Measurements from ENCODE around the gene RIBC1. TPM values are rescaled to one million over a fixed set of nuclear protein-coding genes. Genes with fewer than 3 reads are reported as not detected.
"Not testable (repeated sequence)": the region's sequence is repeated elsewhere in the genome, so short reads cannot be mapped to it uniquely, and the experiment has no call there.

The RIBC1 gene
- total RNA-seq, 2 donors from 2014 or later = 1.5 to 1.6 TPM

- H3K4me1 Mint-ChIP-seq = peaks cover 23% of the 10 kb centered on the region
- H3K9me3 ChIP-seq (ENCODE audit: control insufficient read depth, low read length, poor library complexity, severe bottlenecking); H3K27ac Mint-ChIP-seq; DNase-seq; H3K27me3 Mint-ChIP-seq; H3K36me3 Mint-ChIP-seq (ENCODE audit: low read depth); ATAC-seq: not testable (repeated sequence)
- H3K4me3 Mint-ChIP-seq = peak overlapping the region; percentile 41
These were observed 2.3 kb upstream of the RIBC1 start for GRCh38 chrX:53420351-53420750.

- DNase-seq = no peak
- Mint-ChIP-seq H3K27me3 (no peaks in the 10 kb centered on the region), H3K4me3 (peak overlapping the region; percentile 96), H3K36me3 (ENCODE audit: low read depth) (peaks cover 2% of the 10 kb centered on the region), H3K4me1 (peaks cover 23% of the 10 kb centered on the region), H3K27ac (peak overlapping the region; percentile 95)
- no peak for ATAC-seq
- H3K9me3 ChIP-seq (ENCODE audit: control insufficient read depth, low read length, poor library complexity, severe bottlenecking) = no peaks in the 10 kb centered on the region
These were observed 1.5 kb upstream of the RIBC1 start for GRCh38 chrX:53421125-53421524.

GRCh38 chrX:53421772-53422085 is 944 bp upstream of the RIBC1 start:
- Mint-ChIP-seq H3K4me1 (peaks cover 23% of the 10 kb centered on the region), H3K36me3 (ENCODE audit: low read depth) (peaks cover 2% of the 10 kb centered on the region), H3K4me3 (peak overlapping the region; percentile 96), H3K27ac (peak overlapping the region; percentile 95), H3K27me3 (no peaks in the 10 kb centered on the region)
- DNase-seq (no peak), ATAC-seq (peak; percentile 32)
- no peaks in the 10 kb centered on the region for H3K9me3 ChIP-seq (ENCODE audit: control insufficient read depth, low read length, poor library complexity, severe bottlenecking)

GRCh38 chrX:53422086-53422860 is 400 bp upstream of the RIBC1 start, which contains the start of gene SMC1A:
Gene SMC1A, minus strand, starts transcription at chrX:53422654. Its CDS starts 54 bp downstream, at chrX:53422600.
- H3K9me3 ChIP-seq (ENCODE audit: control insufficient read depth, low read length, poor library complexity, severe bottlenecking) = no peaks in the 10 kb centered on the region
- H3K4me1 Mint-ChIP-seq = peaks cover 23% of the 10 kb centered on the region
- ATAC-seq = peak; percentile 87
- peak within 1 kb of the TSS; percentile 95 for H3K27ac Mint-ChIP-seq
- peak; percentile 81 to 91 (median 88) for DNase-seq
- H3K27me3 Mint-ChIP-seq = no peaks in the 10 kb centered on the region
- H3K4me3 Mint-ChIP-seq = peak within 1 kb of the TSS; percentile 96
- H3K36me3 Mint-ChIP-seq (ENCODE audit: low read depth) = peaks cover 2% of the 10 kb centered on the region

GRCh38 chrX:53429755-53430154 is 7.1 kb downstream of the RIBC1 start:
- H3K4me3 Mint-ChIP-seq = no peak overlapping the region

GRCh38 chrX:53430231-53430630 is 7.6 kb downstream of the RIBC1 start:
- no peaks in the 10 kb centered on the region for H3K9me3 ChIP-seq (ENCODE audit: control insufficient read depth, low read length, poor library complexity, severe bottlenecking)
- H3K4me3 Mint-ChIP-seq = no peak overlapping the region
- DNase-seq (no peak), ATAC-seq (no peak)
- H3K27ac Mint-ChIP-seq = no peak overlapping the region
- H3K27me3 Mint-ChIP-seq = no peaks in the 10 kb centered on the region
- H3K36me3 Mint-ChIP-seq (ENCODE audit: low read depth) = peaks cover 2% of the 10 kb centered on the region
- peaks cover 8% of the 10 kb centered on the region for H3K4me1 Mint-ChIP-seq

More at GRCh38 chrX:53429755-53430154, 7.1 kb downstream of the RIBC1 start:
- Mint-ChIP-seq H3K27me3 (no peaks in the 10 kb centered on the region), H3K36me3 (ENCODE audit: low read depth) (peaks cover 2% of the 10 kb centered on the region), H3K4me1 (peaks cover 7% of the 10 kb centered on the region), H3K27ac (no peak overlapping the region)
- no peaks in the 10 kb centered on the region for H3K9me3 ChIP-seq (ENCODE audit: control insufficient read depth, low read length, poor library complexity, severe bottlenecking)
- no peak for ATAC-seq
- no peak for DNase-seq

GRCh38 chrX:53433651-53434639 is 11.3 kb downstream of the RIBC1 start, which contains the start of gene HSD17B10:
Gene HSD17B10, minus strand, starts transcription at chrX:53434370. Its CDS starts 25 bp downstream, at chrX:53434345.
- H3K4me1 Mint-ChIP-seq = peaks cover 8% of the 10 kb centered on the region
- peak within 1 kb of the TSS; percentile 92 for H3K27ac Mint-ChIP-seq
- no peaks in the 10 kb centered on the region for H3K36me3 Mint-ChIP-seq (ENCODE audit: low read depth)
- H3K27me3 Mint-ChIP-seq = no peaks in the 10 kb centered on the region
- DNase-seq (peak; percentile 73 to 80 (median 80)), ATAC-seq (peak; percentile 98)
- no peaks in the 10 kb centered on the region for H3K9me3 ChIP-seq (ENCODE audit: control insufficient read depth, low read length, poor library complexity, severe bottlenecking)
- H3K4me3 Mint-ChIP-seq = peak within 1 kb of the TSS; percentile 95

- DNase-seq (peak; percentile 31 to 52 (median 34)), ATAC-seq (peak; percentile 77)
- Mint-ChIP-seq H3K27ac (no peak overlapping the region), H3K4me3 (no peak overlapping the region), H3K36me3 (ENCODE audit: low read depth) (no peaks in the 10 kb centered on the region), H3K4me1 (peaks cover 8% of the 10 kb centered on the region), H3K27me3 (peaks cover 5% of the 10 kb centered on the region)
- no peaks in the 10 kb centered on the region for H3K9me3 ChIP-seq (ENCODE audit: control insufficient read depth, low read length, poor library complexity, severe bottlenecking)
These were observed 13.3 kb downstream of the RIBC1 start for GRCh38 chrX:53435997-53436396.

GRCh38 chrX:53437206-53437605 is 14.5 kb downstream of the RIBC1 start:
- Mint-ChIP-seq H3K36me3 (ENCODE audit: low read depth) (no peaks in the 10 kb centered on the region), H3K4me1 (peaks cover 8% of the 10 kb centered on the region), H3K27me3 (peaks cover 5% of the 10 kb centered on the region), H3K27ac (no peak overlapping the region), H3K4me3 (no peak overlapping the region)
- no peak for DNase-seq
- H3K9me3 ChIP-seq (ENCODE audit: control insufficient read depth, low read length, poor library complexity, severe bottlenecking) = no peaks in the 10 kb centered on the region
- ATAC-seq = no peak

- Mint-ChIP-seq H3K4me3 (no peak overlapping the region), H3K27ac (peak overlapping the region; percentile 53), H3K4me1 (peaks cover 8% of the 10 kb centered on the region)
These were observed 15.6 kb downstream of the RIBC1 start for GRCh38 chrX:53438174-53438831.

GRCh38 chrX:53438832-53439230 is 16.2 kb downstream of the RIBC1 start:
- no peak for DNase-seq
- H3K9me3 ChIP-seq (ENCODE audit: control insufficient read depth, low read length, poor library complexity, severe bottlenecking) = no peaks in the 10 kb centered on the region
- no peak overlapping the region for H3K4me3 Mint-ChIP-seq
- ATAC-seq = no peak
- peaks cover 5% of the 10 kb centered on the region for H3K27me3 Mint-ChIP-seq
- H3K36me3 Mint-ChIP-seq (ENCODE audit: low read depth) = no peaks in the 10 kb centered on the region
- H3K4me1 Mint-ChIP-seq = peaks cover 8% of the 10 kb centered on the region
- H3K27ac Mint-ChIP-seq = peak overlapping the region; percentile 53

More at GRCh38 chrX:53438174-53438831, 15.6 kb downstream of the RIBC1 start:
- Mint-ChIP-seq H3K27me3 (peaks cover 5% of the 10 kb centered on the region), H3K36me3 (ENCODE audit: low read depth) (no peaks in the 10 kb centered on the region)
- DNase-seq = no peak
- ATAC-seq = no peak
- no peaks in the 10 kb centered on the region for H3K9me3 ChIP-seq (ENCODE audit: control insufficient read depth, low read length, poor library complexity, severe bottlenecking)

GRCh38 chrX:53440101-53440500 is 17.4 kb downstream of the RIBC1 start:
- ATAC-seq (no peak), DNase-seq (no peak)
- Mint-ChIP-seq H3K27ac (no peak overlapping the region), H3K27me3 (peaks cover 5% of the 10 kb centered on the region), H3K4me1 (no peaks in the 10 kb centered on the region), H3K4me3 (no peak overlapping the region), H3K36me3 (ENCODE audit: low read depth) (no peaks in the 10 kb centered on the region)
- no peaks in the 10 kb centered on the region for H3K9me3 ChIP-seq (ENCODE audit: control insufficient read depth, low read length, poor library complexity, severe bottlenecking)
